Activated CD4-positive, alpha-beta T cell treated with anti-CD3 and anti-CD28 coated beads, Interleukin-2, amount 50 U/mL, for 4 hours (primary cell): Measurements from ENCODE around the gene DNHD1.

Experiments used
- DNase-seq, 2 experiments: peaks; one replicate each; pipeline ENCODE4 v3.0.0-alpha.2; 2020

Gene DNHD1

GRCh38 chr11:6565325-6565724, 68.2 kb downstream of the DNHD1 start:
- no peak for DNase-seq

GRCh38 chr11:6565988-6566703, 69.1 kb downstream of the DNHD1 start:
- DNase-seq = no peak

GRCh38 chr11:6566704-6567370, 69.8 kb downstream of the DNHD1 start:
- no peak for DNase-seq

GRCh38 chr11:6567371-6567745, 70.3 kb downstream of the DNHD1 start:
- no peak for DNase-seq

GRCh38 chr11:6568191-6568918, 71.3 kb downstream of the DNHD1 start:
- DNase-seq = no peak

GRCh38 chr11:6569706-6570105, 72.6 kb downstream of the DNHD1 start:
- no peak for DNase-seq

- DNase-seq = no peak
Observed at GRCh38 chr11:6570691-6571427, 73.8 kb downstream of the DNHD1 start.

- no peak for DNase-seq
Observed at GRCh38 chr11:6571434-6572008, 74.4 kb downstream of the DNHD1 start.

DNA sequence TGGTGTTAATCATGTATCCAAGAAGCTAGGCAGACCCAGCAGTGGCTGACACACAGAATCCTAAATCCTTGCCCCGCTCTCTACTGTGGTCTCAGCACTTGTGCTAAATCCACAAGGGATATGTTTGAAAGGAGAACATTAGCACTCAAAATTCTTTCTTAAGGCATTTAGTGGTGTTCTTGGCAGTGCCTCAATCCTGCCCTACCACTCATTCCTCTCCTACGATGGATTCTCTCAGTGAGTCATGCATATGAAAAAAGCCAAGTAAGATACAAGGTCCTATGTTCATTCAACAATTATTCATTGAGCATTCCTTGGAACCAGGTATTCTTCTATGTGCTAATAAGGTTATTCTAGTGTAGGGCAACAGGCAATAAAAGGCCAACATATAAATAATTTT, 75.1 kb downstream of the DNHD1 start:
- DNase-seq = no peak

DNA sequence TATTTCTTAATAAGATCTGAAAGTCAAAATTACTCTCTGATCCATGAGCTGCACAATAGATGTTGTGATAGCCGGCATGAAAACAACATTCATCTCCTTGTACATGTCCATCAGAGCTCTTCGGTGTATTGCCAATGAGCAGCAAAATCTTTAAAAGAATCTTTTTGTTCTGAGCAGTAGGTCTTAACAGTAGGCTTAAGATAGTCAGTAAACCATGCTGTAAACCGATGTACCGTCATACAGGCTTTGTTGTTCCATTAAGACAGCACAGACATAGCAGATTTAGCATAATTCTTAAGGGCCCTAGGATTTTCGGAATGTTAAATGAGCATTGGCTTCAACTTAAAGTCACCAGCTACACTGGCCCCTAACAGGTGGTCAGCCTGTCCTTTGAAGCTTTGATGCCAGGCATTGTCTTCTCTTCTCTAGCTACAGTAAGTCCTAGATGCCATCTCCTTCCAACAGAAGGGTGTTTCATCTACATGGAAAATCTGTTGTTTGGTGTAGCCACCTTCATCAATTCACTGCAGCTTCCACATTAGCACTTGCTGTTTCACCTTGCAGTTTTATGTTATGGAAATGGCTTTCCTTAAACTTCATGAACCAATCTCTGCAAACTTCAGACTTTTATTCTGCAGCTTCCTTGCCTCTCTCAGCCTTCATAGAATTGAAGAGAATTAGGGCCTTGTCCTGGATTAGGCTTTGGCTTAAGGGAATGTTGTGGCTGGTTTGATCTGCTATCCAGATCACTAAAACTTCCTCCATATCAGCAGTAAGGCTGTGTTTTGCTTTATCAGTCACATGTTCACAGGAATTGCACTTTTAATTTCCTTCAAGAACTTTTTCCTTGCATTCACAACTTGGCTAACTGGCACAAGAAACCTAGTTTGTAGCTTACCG, 78.0 kb downstream of the DNHD1 start:
- DNase-seq = no peak

DNA sequence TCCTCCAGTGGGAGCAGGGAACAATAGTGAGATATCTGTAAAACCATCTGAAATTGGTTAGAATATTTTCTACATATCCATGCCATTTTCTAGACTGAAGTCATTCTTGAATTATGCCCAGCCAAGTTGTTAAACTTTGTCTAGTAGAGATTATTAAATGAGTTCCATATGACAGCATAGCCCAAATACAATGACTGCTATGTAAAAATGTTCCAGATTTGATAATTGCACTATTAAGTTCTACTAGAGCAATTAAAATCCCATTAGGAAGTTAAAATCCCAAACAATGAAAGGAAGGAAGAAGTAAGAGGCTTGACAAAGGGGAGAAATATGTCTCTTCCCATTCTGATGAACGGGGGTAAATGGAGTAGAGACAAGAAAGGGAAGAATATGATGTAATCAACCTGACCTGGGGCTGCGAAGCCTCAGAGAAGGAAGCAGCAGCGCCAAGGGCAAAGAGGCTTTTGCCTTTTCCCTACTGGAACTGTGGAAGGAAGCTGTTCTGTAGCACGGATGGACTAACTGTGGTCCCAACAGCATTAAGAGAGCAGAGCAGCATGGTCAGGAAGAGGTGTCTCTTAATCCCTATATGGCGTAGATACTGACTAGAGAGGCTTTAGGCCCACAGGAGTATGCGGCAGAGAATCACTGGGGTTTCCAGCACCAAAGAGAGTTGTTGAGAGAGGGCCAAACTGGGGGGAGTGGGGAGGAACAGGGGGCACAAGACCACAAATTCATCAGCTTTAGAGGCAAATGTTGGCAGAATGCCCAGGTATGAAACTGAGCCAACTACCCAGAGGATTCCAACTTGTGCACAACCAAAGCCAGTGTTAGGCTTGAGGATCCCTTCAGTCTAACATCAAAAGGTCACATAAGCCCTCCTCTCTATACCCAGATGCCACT, 79.6 kb downstream of the DNHD1 start:
- no peak for DNase-seq

- no peak for DNase-seq
Observed at GRCh38 chr11:6578134-6578533, 81.1 kb downstream of the DNHD1 start.

DNA sequence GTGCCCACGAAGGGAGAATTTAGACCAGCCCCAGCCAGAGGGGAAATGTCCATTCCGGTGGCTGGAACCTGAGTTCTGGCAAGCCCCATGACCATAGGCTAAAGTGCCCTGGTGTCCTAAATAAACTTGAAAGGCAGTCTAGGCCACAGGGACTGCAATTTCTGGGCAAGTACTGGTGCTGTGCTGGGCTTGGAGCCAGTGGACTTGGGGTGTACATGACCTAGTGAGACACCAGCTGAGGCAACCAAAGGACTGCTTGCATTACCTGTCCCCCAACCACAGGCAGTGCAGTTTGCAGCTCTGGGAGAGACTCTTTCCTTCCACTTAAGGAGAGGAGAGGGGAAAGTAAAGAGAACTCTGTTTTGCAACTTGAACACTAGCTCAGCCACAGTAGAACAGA, 82.6 kb downstream of the DNHD1 start:
- DNase-seq = no peak

GRCh38 chr11:6583584-6583983, 86.5 kb downstream of the DNHD1 start:
- no peak for DNase-seq

DNA sequence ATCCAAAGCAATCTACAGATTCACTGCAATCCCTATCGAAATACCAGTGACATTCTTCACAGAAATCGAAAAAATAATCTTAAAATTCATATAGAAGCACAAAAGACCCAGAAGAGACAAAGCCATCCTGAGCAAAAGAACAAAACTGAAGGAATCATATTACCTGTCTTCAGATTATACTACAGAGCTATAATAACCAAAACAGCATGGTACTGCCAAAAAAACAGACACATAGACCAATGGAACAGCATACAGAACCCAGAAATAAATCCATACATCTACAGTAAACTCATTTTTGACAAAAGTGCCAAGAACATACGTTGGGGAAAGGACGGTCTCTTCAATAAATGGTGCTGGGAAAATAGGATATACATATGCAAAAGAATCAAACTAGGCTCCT, 87.4 kb downstream of the DNHD1 start:
- no peak for DNase-seq

DNA sequence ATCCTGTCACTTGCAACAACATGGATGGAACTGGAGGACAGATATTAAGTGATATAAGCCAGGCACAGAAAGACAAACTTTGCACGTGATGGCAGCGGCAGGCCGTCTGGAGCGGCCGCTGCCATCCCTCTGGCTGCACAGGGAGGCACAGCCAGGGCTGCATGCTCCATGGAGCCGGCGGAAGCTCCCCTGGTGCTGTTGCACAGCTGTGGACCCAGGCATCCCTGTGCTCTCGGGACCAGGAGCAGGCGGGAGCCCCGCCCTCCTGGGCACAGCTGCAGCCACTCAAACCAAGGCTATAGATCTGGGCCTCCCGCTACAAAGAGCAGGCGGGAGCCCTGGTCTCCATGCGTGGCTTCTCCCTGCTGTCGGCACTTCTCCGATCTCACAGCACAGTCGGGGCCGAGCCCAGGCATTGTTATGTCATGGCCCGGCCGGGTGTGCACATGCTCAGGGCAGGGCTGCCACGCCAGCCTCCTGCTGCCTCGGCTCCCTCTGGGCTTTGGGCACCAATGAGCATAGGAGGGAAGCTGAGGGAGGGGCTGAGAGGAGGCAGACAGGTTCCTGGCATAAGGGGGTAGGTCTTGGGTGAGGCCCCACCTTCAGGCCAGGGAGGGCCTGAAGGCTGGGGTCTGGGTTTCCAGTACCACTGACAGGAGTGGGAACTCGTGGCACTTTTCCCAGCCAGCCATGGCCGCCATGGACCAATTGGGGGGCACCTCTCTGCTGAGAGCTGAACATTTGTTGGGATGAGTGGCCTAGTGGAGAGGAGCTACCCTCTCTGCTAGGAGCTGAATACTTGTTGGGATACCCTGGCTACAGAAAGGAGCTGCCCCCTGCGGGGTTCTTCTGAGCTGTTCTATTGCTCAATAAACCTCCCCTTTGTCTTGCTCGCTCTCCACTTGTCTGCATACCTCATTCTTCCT, 89.6 kb downstream of the DNHD1 start:
- no peak for DNase-seq

DNA sequence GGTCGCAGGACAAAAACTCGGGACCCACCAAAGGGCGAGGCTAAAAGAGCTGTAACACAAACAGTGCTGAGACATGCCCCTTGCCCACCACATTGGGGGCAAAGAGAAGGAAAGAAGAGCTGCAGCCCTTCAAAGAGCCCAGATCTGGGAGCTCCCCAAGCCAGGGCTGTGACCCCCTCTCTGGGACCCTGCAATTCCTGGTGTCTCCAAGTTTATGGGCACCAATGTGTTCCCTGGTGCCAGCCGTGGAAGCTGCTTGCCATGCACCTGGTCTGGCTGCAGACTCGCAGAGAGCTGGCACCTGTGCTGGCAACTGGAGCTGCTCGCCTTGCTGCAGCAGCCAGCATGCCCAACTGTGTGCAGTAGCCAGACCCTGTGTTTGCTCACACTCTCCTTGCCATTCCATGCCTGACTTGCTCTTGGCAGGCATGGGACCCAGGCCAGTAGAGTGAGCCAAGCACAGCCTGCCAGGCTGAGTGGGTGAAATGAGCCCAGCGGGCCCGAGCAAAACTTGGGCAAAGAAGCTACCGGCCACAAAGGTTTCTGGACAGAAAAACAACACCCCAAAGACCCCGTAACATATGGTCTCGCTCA, 90.4 kb downstream of the DNHD1 start:
- no peak for DNase-seq

DNA sequence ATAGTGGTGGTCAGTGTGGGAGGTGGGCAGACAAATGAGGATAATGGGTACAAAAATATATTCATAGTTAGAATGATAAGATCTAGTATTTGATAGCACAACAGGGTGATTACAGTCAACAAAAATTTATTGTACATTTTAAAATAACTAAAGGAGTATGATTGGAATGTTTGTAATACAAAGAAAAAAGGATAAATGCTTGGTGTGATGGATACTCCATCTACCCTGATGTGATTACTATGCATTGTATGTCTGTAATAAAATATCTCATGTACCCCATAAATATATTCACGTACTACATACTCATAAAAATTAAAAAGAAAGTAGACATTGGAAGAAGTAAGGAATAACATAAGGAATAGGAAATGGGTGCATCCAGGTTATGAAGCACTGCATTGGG, 90.9 kb downstream of the DNHD1 start:
- DNase-seq = no peak

DNA sequence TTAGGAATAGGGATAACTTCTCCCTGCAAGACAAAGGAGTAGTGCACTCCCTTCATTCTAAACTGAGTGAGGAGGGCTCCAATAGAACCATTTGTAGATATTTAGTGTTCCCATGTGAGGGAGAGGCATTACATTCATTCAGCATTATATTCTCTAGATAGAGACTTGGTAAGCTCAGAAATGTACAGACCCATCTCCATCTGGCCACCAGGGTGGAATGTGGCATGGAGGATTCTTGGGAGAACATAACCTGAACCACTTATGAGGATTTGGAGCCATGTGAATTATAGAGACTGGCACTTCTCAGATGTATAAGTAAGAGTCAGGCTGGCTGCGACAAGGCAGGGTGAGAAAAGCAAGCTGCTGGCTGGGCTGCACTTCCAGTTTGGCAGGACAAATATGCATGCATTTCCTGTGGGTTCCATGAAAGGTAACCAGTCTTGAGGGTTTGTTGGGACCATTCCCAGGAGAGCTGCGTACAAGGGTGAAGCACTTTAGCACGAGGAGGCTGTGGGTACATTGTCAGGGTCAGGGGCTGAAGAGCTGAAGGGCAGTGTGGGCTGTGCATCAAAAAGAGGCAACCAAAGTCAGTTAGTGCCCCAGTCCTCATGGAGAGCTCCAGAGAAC, 97.2 kb downstream of the DNHD1 start:
- DNase-seq = no peak
